ENCODE results near the gene ERCC2. TPM values are rescaled to one million over a fixed set of nuclear protein-coding genes. Genes with fewer than 3 reads are reported as not detected.

The ERCC2 gene
- total RNA-seq, 1 donor from 2014 or later = 44.7 TPM

GRCh38 chr19:45402298-45403061, 32.1 kb upstream of the ERCC2 start:
- Histone ChIP-seq H3K9me3 (ENCODE audit: insufficient read depth, low read depth, low read length) (no peaks in the 10 kb centered on the region), H3K9ac (ENCODE audit: low read length) (peak overlapping the region; percentile 8), H3K27me3 (ENCODE audit: insufficient read depth, low read length) (no peaks in the 10 kb centered on the region), H3K4me3 (ENCODE audit: insufficient read depth, low read depth, low read length) (no peak overlapping the region), H3K4me2 (ENCODE audit: low read length) (peak overlapping the region; percentile 96), H4K20me1 (ENCODE audit: insufficient read depth, low read length) (peaks cover 5% of the 10 kb centered on the region), H3K27ac (ENCODE audit: low read depth, low read length) (no peak overlapping the region), H3K36me3 (ENCODE audit: insufficient read depth, low read length) (no peaks in the 10 kb centered on the region), H3K4me1 (ENCODE audit: insufficient read depth, low read length) (peaks cover 31% of the 10 kb centered on the region), H3K79me2 (ENCODE audit: insufficient read depth, low read length) (peaks cover 47% of the 10 kb centered on the region), H2AFZ (ENCODE audit: low read depth, low read length) (no peak overlapping the region)
- Mint-ChIP-seq H3K4me1 (ENCODE audit: low read depth, unreplicated experiment) (peaks cover 15% of the 10 kb centered on the region), H3K9me3 (ENCODE audit: unreplicated experiment) (no peaks in the 10 kb centered on the region), H3K27me3 (ENCODE audit: low read depth, unreplicated experiment) (no peaks in the 10 kb centered on the region), H3K36me3 (ENCODE audit: low read depth, unreplicated experiment) (peaks cover 5% of the 10 kb centered on the region), H3K27ac (ENCODE audit: unreplicated experiment) (peak overlapping the region; percentile 80), H3K4me3 (ENCODE audit: unreplicated experiment) (peak overlapping the region; percentile 97)
- no peak for FAIRE-seq
- no peak for DNase-seq (ENCODE audit: low read depth)
- peak; percentile 30 for TF ChIP-seq CTCF (IDR thresholded peaks at IDR 0.05; ENCODE audit: insufficient read depth, low read depth, low read length)
- TF ChIP-seq EZH2 (IDR thresholded peaks at IDR 0.05; ENCODE audit: insufficient read depth, low read length) = no peak

- H3K79me2 ChIP-seq (ENCODE audit: insufficient read depth, low read length) = peaks cover 41% of the 10 kb centered on the region
- peaks cover 15% of the 10 kb centered on the region for H3K4me1 Mint-ChIP-seq (ENCODE audit: low read depth, unreplicated experiment)
These were observed 31.4 kb upstream of the ERCC2 start for GRCh38 chr19:45401815-45402214.

More at GRCh38 chr19:45401815-45402214, 31.4 kb upstream of the ERCC2 start:
- Histone ChIP-seq H3K4me1 (ENCODE audit: insufficient read depth, low read length) (peaks cover 26% of the 10 kb centered on the region), H2AFZ (ENCODE audit: low read depth, low read length) (no peak overlapping the region), H3K9ac (ENCODE audit: low read length) (no peak overlapping the region), H3K36me3 (ENCODE audit: insufficient read depth, low read length) (no peaks in the 10 kb centered on the region), H3K27ac (ENCODE audit: low read depth, low read length) (no peak overlapping the region), H4K20me1 (ENCODE audit: insufficient read depth, low read length) (peaks cover 12% of the 10 kb centered on the region), H3K4me2 (ENCODE audit: low read length) (peak overlapping the region; percentile 96), H3K4me3 (ENCODE audit: insufficient read depth, low read depth, low read length) (no peak overlapping the region), H3K27me3 (ENCODE audit: insufficient read depth, low read length) (no peaks in the 10 kb centered on the region), H3K9me3 (ENCODE audit: insufficient read depth, low read depth, low read length) (no peaks in the 10 kb centered on the region)
- peak overlapping the region; percentile 56 for H3K4me3 Mint-ChIP-seq (ENCODE audit: unreplicated experiment)
- DNase-seq (ENCODE audit: low read depth) (no peak), FAIRE-seq (no peak)
- H3K27me3 Mint-ChIP-seq (ENCODE audit: low read depth, unreplicated experiment) = peaks cover 2% of the 10 kb centered on the region
- TF ChIP-seq EZH2 (IDR thresholded peaks at IDR 0.05; ENCODE audit: insufficient read depth, low read length) = no peak
- no peak for TF ChIP-seq CTCF (IDR thresholded peaks at IDR 0.05; ENCODE audit: insufficient read depth, low read depth, low read length)
- peaks cover 7% of the 10 kb centered on the region for H3K36me3 Mint-ChIP-seq (ENCODE audit: low read depth, unreplicated experiment)
- no peaks in the 10 kb centered on the region for H3K9me3 Mint-ChIP-seq (ENCODE audit: unreplicated experiment)
- H3K27ac Mint-ChIP-seq (ENCODE audit: unreplicated experiment) = no peak overlapping the region
